Fibroblast of mammary gland (primary cell): ENCODE data around the gene SDCCAG8.

ENCODE experiments used
- DNase-seq: peaks from one replicate; pipeline ENCODE4 v3.0.0-alpha.2; 2010; ENCODE audit warnings: low read depth
- H3K4me3 ChIP-seq: 2 replicates; pipeline ENCODE4 v1.5.1; 2011; ENCODE audit warnings: low read depth, mild to moderate bottlenecking, low read length, moderate library complexity; ENCODE audit not compliant: control insufficient read depth
- TF ChIP-seq, protein P1 (sequence below): conservative IDR thresholded peaks from 2 replicates; pipeline ENCODE4 v1.5.1; 2011; ENCODE audit warnings: low read depth, low read length, inconsistent platforms; ENCODE audit not compliant: control insufficient read depth, insufficient read depth

SDCCAG8 gene

DNA sequence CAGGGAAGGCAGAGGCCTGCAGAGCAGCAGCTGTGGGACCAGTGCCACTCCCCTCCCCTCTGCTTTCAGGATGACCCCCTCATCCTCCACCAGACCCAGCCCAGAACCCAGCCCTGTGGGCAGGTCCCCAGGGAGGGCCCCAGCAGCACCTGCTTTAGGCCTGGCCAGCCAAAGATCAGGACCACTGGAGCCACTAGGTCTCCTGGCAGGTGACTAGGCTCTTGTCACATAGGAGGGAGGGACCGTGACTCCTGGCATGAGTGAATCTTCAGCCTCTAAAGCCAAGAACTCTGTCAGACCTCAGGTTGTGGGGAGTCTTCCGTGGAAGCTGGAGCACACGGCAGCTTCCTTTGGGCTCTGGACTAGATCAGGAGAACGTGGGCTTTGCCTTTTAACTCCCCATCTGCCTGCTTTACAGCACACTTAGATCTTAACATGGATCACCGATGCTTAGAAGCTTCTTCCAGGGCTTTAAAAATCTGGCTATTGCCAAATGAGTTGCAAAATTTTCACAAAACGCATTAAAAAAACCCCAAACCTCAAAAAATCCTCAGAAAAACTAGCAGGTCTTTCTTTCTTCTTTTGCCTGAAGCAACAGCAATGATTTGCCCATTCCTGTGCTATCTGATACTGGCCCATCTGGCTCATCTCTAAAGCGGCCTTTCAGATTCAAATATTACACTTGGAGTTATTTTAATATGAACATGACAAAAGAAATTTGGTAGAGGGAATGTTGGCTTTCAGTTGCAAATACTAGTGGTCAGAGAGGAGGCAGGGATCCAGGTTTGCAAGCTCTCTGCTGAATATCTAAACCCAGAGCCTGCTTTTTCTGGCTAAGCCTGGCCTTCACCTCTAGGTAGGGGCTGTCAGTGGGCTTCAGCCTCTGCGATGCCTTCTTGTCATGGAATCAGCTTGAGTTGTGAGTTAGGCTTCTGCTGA, 235.2 kb downstream of the SDCCAG8 start:
- TF ChIP-seq, protein P1, sequence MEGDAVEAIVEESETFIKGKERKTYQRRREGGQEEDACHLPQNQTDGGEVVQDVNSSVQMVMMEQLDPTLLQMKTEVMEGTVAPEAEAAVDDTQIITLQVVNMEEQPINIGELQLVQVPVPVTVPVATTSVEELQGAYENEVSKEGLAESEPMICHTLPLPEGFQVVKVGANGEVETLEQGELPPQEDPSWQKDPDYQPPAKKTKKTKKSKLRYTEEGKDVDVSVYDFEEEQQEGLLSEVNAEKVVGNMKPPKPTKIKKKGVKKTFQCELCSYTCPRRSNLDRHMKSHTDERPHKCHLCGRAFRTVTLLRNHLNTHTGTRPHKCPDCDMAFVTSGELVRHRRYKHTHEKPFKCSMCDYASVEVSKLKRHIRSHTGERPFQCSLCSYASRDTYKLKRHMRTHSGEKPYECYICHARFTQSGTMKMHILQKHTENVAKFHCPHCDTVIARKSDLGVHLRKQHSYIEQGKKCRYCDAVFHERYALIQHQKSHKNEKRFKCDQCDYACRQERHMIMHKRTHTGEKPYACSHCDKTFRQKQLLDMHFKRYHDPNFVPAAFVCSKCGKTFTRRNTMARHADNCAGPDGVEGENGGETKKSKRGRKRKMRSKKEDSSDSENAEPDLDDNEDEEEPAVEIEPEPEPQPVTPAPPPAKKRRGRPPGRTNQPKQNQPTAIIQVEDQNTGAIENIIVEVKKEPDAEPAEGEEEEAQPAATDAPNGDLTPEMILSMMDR: no peak
- H3K4me3 ChIP-seq: no peak overlapping the region
- DNase-seq: peak; percentile 52

DNA sequence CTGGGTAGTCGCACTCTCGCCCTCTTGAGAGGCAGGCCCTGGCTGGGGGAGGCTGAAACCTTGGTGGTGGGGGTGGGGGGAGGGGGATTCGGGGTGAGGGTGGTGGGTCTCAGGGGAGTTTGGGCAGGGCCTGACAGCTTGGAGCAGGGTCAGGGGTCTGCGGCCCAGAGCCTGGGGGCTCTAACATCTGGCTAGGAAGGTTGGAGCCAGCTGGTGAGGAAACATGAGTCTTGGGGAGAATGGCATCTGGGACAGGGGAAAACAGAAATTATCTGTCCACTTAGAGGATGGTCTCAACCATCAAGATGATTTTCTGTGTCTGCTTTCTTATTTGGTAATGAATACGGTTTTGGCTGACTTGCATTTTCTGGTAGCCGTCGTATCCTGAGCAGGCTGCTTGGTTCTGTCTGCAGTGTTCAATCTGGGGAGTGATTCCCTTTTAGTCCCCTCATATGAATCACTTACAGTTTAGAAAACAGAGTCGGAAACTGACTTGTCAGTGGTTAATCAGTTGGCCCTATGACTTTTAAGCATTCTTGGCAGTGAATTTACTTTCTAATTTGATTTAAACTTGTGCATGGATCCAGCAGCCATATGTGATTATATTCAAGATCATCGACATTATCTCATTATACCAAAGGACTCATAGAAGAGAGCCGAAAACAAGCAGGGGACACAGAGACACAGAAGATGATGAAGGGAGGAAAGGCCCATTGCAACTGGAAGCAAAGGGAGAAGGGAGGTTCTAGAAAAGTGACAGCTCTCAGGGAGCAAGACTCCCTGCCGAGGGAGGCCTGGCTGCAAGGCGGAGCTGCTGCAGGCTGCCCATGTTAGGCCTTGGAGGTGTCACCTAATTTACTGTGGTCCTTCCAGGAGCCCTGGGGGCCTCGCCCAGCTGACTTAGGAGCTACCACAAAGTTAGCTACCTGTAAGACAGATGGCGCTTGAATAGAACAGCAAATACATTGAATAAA, 237.6 kb downstream of the SDCCAG8 start:
- TF ChIP-seq, protein P1: no peak
- peak; percentile 56 for DNase-seq
- no peak overlapping the region for H3K4me3 ChIP-seq

DNA sequence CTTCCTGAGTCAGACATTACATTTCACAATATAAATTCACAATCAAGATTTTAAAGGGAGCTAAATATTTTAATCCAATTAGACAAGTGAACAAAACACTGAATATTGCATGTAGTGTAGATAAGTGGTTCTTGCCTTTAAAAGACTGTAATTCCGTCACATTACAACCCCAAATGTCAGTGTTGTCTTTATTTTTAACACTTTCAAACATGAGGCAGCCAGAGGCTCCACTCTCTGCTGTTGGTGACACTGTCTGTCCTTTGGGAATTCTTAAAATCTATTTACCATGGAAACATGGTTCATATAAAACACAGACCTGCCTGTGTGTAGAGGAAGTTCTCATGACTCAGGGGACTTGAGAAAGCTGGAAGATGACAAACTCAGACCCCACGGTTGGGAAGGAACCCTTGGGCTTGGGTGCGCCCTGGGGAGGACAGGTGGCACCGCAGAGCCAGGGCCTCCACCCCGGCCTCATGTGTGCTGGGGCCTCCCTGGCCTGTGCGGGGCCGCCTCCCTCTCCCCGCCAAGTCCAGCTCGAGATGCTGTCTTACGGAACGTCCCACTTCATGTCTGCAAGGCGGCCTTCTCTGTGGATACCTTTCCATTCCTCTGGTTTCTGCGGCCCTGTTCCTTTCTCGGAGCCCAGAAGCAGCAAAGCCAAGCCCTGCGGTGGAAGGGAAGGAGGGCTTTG, 239.0 kb downstream of the SDCCAG8 start:
- TF ChIP-seq, protein P1: no peak
- H3K4me3 ChIP-seq: no peak overlapping the region
- DNase-seq: no peak

DNA sequence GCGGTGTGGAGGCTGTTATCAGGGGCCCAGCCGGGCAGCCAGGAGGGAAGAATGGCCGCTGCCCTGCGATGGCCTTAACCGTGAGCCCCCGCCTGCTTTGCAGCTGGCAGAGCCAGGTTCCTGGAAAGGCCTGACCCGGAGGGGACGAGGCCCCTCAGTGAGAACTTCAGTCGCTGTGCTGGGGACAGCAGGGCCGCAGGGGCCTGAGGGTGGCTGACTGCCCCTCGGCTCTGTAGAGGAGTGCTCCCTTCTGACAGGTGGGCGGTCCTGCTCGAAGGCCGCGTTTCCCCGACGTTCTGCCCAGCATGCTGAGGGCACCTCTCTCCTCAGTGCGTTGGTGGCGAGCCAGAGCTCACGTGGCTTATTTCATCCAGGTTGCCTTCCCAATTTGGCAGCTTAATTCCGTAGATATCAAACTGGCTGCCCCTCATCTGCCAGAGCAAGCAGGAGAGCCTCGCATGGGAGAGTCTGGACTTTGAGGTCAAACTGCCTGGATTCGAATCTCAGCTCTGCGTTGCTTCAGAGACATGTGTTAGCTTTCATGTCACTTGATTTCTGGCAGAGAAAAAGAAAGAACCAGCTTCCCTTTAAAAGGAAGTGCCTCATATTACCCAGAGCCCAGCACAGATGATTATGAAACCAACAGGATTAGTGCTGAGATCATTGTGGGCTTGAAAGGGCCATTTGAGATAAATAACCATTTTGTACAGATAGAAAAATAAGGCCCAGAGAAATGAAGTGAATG, 239.8 kb downstream of the SDCCAG8 start:
- TF ChIP-seq, protein P1: no peak
- peak; percentile 61 for DNase-seq
- H3K4me3 ChIP-seq: no peak overlapping the region

DNA sequence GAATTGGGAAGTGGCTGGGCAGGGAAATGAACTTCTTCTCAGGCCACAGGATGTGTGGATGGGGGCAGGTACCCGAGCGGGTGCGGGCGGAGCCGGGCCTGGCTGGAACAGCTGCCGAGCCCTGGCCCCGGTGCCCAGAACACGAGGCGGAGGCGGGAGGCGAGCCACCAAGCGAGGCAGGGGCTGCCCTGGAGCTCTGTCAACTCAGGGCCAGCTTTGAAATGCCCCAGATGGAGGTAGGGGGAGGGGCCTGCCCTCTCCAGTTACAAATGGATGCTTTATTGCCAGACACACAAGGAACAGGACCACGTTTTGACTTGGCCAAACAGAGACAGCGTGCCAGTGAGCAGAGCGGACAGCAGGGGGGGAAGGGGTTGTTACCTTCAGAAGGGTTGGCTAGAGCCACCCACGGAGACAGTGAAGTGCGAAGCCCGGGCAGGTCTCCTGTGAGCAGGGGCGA, 240.4 kb downstream of the SDCCAG8 start:
- TF ChIP-seq, protein P1: no peak
- no peak overlapping the region for H3K4me3 ChIP-seq
- DNase-seq: no peak
